ENCODE results near the gene MYO1F. TPM values are rescaled to one million over a fixed set of nuclear protein-coding genes. Genes with fewer than 3 reads are reported as not detected.

Gene MYO1F
- total and polyA plus RNA-seq, 2 of the 13 experiments (the other 11 are each of a cell fraction or from before 2014, with no cell fraction given): 0.09 to 0.13 TPM

- TF ChIP-seq GABPB1 (CRISPR knock-in tag; IDR thresholded peaks at IDR 0.05) (peak; percentile 37; the same call in 1 of the 2 replicates), TRAFD1 (CRISPR knock-in tag; IDR thresholded peaks at IDR 0.05; ENCODE audit: borderline replicate concordance) (no peak), ZNF260 (CRISPR knock-in tag; IDR thresholded peaks at IDR 0.05; ENCODE audit: borderline replicate concordance, low read depth) (no peak), MYC (CRISPR knock-in tag; IDR thresholded peaks at IDR 0.05; ENCODE audit: borderline replicate concordance) (no peak), ATF6 (CRISPR knock-in tag; conservative IDR thresholded peaks at IDR 0.05) (no peak), POLR2A (IDR thresholded peaks at IDR 0.05; ENCODE audit: insufficient read depth in 1 of 2, low read depth in 2 of 2, low read length in 2 of 2) (peak in 1 of 2 experiments; percentile 38; a peak in 1 of 4 replicates), ZBTB38 (CRISPR knock-in tag; IDR thresholded peaks at IDR 0.05) (no peak), TBL1XR1 (IDR thresholded peaks at IDR 0.05; ENCODE audit: borderline replicate concordance, low read length, partially characterized antibody) (no peak)
These were observed 64.9 kb downstream of the MYO1F start (continued) for GRCh38 chr19:8512115-8512967.

Data from HepG2 (cell line).